ENCODE data around the gene WDFY4.

DNA sequence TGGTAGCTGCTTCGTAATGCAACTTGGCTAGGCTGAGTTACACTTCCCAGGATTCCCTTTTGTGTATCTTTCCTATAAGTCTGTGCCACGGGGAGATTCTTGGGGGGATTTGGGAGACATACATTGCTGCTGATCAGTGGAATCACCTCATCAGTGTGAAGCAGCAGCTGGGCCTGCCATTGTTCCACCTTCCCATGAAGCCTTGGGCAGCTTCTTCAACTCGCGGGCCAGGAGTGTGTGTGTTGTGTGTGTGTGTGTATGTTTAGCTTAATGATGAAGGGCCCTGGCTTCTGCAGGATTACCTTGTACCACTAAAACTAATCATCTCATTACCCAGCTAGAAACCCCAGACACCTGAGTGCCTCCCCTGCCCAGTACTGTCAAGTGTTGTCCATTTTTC, 46.5 kb upstream of the WDFY4 start:
- TF ChIP-seq POLR2A (IDR thresholded peaks at IDR 0.05) = no peak
- TF ChIP-seq, protein P1, sequence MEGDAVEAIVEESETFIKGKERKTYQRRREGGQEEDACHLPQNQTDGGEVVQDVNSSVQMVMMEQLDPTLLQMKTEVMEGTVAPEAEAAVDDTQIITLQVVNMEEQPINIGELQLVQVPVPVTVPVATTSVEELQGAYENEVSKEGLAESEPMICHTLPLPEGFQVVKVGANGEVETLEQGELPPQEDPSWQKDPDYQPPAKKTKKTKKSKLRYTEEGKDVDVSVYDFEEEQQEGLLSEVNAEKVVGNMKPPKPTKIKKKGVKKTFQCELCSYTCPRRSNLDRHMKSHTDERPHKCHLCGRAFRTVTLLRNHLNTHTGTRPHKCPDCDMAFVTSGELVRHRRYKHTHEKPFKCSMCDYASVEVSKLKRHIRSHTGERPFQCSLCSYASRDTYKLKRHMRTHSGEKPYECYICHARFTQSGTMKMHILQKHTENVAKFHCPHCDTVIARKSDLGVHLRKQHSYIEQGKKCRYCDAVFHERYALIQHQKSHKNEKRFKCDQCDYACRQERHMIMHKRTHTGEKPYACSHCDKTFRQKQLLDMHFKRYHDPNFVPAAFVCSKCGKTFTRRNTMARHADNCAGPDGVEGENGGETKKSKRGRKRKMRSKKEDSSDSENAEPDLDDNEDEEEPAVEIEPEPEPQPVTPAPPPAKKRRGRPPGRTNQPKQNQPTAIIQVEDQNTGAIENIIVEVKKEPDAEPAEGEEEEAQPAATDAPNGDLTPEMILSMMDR (IDR thresholded peaks at IDR 0.05) = no peak
